HFFc6 (cell line): ENCODE data around the gene CORO1C. TPM values are rescaled to one million over a fixed set of nuclear protein-coding genes. Genes with fewer than 3 reads are reported as not detected.
"Not testable (repeated sequence)": the region's sequence is repeated elsewhere in the genome, so short reads cannot be mapped to it uniquely, and the experiment has no call there.

Experiments used
- DNase-seq: peaks from one replicate; pipeline ENCODE4 v3.0.0-alpha.2; 2018
- H3K27ac Mint-ChIP-seq: 2 replicates; pipeline ENCODE4 v1.8.0; 2020; ENCODE audit warnings: mild to moderate bottlenecking, mixed read lengths
- H3K27me3 Mint-ChIP-seq: 2 replicates; pipeline ENCODE4 v1.8.0; 2021; ENCODE audit warnings: mild to moderate bottlenecking, moderate library complexity, mixed read lengths; ENCODE audit not compliant: insufficient read depth
- H3K36me3 Mint-ChIP-seq: 2 replicates; pipeline ENCODE4 v1.8.0; 2021; ENCODE audit warnings: low read depth, mixed read lengths
- H3K4me1 Mint-ChIP-seq: 2 replicates; pipeline ENCODE4 v1.8.0; 2020; ENCODE audit warnings: low read depth, mixed read lengths
- H3K4me3 Mint-ChIP-seq: 2 replicates; pipeline ENCODE4 v1.8.0; 2020; ENCODE audit warnings: mild to moderate bottlenecking, moderate library complexity, mixed read lengths
- H3K9me3 Mint-ChIP-seq: 2 replicates; pipeline ENCODE4 v1.8.0; 2020; ENCODE audit warnings: mild to moderate bottlenecking, mixed read lengths
- CTCF ChIP-seq: fragments of 200-600 bp; sonication (generic); IDR thresholded peaks from 2 replicates; pipeline ENCODE4 v1.5.0; 2021; ENCODE audit warnings: antibody characterized with exemption, mild to moderate bottlenecking
- total RNA-seq, 6 experiments: library from RNA; stranded (reverse); fragmentation: NEBNext Ultra II Directional; extraction: Animal tissue kit (Norgen Biotek cat#: 25700); gene quantifications; 2 replicates in 1 of 6; 3 replicates in 5 of 6; pipeline ENCODE4 v1.2.3, GENCODE V29; 2021

Gene CORO1C
- total RNA-seq, 6 experiments from 2014 or later = 541 to 709 (median 649) TPM

DNA sequence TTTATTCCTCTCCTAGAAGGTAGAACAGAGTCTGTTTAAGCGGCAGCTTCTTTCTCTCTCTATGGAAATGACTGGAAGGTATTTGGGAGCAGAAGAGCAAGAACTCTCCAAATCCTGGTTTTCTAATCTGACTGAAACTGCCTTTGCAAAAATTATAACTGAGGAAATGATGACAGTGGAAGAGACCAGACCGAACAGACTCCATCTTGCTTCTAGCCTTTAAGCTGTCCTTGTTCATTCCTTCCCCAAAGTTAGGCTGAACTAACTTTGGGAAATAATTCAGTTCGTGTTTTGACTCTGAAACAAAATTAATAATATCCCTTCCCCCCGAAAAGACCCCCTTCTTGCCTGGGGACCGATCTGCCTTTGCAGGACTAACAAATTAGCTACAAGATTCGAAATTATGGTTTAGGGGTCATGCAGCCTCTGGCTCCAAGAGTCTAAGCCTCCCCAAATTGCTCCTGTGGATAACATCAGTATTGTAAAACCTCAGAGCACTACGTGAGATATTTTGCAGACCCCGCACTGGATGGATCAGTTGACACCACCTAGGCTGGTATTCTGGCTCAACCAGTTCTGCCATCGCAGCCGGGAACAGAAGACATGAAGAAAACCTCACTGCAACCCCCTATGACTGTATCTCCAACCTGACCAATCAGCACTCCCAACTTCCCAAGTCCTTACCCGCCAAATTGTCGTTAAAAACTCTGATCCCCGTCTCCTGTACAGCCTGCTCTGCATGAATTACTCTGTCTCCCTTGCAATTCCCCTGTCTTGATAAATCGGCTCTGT lies 111.8 kb downstream of the CORO1C start:
- no peak for DNase-seq
- Mint-ChIP-seq H3K27ac (no peak overlapping the region), H3K4me1 (peaks cover 30% of the 10 kb centered on the region), H3K4me3 (no peak overlapping the region), H3K36me3 (peaks cover 16% of the 10 kb centered on the region), H3K9me3 (peaks cover 6% of the 10 kb centered on the region; the same call in 1 of the 2 replicates), H3K27me3 (peaks cover 1% of the 10 kb centered on the region)
- TF ChIP-seq CTCF = no peak

DNA sequence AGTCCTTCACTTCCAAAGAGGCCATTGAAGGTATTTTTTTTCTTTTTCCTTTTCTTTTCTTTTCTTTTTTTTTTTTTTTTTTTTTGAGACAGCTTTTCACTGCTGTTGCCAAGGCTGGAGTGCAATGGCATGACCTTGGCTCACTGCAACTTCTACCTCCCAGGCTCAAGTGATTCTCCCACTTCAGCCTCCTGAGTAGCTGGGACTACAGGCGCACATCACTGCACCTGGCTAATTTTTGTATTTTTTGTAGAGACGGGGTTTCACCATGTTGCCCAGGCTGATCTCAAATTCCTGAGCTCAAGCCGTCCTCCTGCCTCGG lies 112.4 kb downstream of the CORO1C start:
- DNase-seq, H3K27me3 Mint-ChIP-seq, H3K9me3 Mint-ChIP-seq, H3K27ac Mint-ChIP-seq, H3K4me3 Mint-ChIP-seq: not testable (repeated sequence)
- Mint-ChIP-seq H3K4me1 (peaks cover 30% of the 10 kb centered on the region), H3K36me3 (peaks cover 16% of the 10 kb centered on the region)

- Mint-ChIP-seq H3K4me3 (no peak overlapping the region), H3K27me3 (no peaks in the 10 kb centered on the region; the same call in 1 of the 2 replicates), H3K36me3 (peaks cover 11% of the 10 kb centered on the region), H3K9me3 (peaks cover 6% of the 10 kb centered on the region; the same call in 1 of the 2 replicates), H3K27ac (no peak overlapping the region), H3K4me1 (peaks cover 35% of the 10 kb centered on the region)
- peak; percentile 100 for TF ChIP-seq CTCF
- DNase-seq = peak; percentile 67
These were observed 113.0 kb downstream of the CORO1C start for GRCh38 chr12:108618079-108618952.

DNA sequence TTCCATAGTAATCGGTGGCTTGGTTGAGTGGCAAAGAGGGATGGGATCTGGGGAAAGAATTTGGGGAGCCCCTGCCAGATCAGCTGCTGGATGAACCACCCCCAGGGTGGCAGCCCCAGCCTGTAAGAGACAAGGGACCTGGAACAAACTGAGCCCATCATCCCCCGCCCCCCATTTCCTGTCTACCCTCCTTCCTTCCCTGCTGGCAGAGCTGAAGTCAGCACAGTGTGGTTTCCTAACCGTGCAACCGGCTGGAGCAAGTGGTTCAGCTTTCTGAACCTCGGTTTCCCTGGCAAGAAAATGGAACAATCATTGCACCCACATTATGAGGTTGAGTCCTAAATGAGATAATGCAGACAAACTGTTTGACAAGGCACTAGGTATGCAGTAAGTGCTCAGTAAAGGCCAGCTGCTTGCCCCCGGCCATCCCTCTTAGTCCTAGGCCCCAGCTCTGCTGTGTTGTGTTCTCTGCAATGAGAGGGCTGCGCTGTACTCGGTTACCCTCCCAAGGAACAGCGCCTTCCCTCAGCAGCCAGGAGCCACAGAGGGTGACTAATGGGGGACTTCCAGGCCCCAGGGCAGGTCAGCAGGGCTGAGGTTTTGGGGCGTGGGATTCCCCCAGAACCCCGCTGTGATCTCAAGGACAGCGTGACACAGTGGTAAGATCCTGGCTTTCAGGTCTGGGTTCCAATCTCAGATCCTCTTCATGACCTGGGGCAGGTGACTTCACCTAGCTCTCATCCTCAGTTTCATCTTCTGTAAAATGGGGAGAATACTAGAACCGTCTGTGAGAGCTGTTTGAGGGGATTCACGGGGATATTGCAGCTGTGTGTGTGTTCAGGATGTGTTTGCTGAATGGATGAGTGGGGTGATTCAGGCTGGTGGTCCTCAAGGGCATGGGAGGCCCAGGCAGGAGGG lies 114.1 kb downstream of the CORO1C start:
- H3K27me3 Mint-ChIP-seq = no peaks in the 10 kb centered on the region; the same call in 1 of the 2 replicates
- H3K4me1 Mint-ChIP-seq = peaks cover 40% of the 10 kb centered on the region
- peaks cover 6% of the 10 kb centered on the region; the same call in 1 of the 2 replicates for H3K9me3 Mint-ChIP-seq
- no peak for DNase-seq
- H3K36me3 Mint-ChIP-seq = peaks cover 6% of the 10 kb centered on the region
- TF ChIP-seq CTCF = no peak
- H3K27ac Mint-ChIP-seq = peak overlapping the region; percentile 19
- H3K4me3 Mint-ChIP-seq = no peak overlapping the region

DNA sequence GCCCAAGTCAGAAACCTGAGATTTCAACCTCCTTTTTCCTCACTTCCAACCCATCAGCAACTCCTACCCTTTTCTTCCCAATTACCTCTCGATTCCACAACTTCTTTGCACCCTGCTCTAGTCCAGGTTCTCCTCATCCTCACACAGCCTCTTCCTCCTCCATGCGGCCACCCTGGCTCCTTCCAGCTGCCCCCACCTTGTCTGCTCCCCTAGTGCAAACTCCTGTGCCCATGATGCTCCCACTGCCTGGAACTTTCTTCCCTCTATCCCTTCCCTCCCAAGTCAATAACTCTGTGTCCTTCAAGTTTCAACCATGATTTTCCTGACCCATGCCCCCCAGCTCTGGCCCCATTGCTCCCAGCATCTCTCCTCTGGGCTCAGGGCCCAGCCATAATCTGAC lies 115.0 kb downstream of the CORO1C start:
- H3K36me3 Mint-ChIP-seq = peaks cover 12% of the 10 kb centered on the region
- no peak for DNase-seq
- peaks cover 6% of the 10 kb centered on the region; the same call in 1 of the 2 replicates for H3K9me3 Mint-ChIP-seq
- H3K27me3 Mint-ChIP-seq = no peaks in the 10 kb centered on the region; the same call in 1 of the 2 replicates
- peak overlapping the region; percentile 20 for H3K27ac Mint-ChIP-seq
- peaks cover 47% of the 10 kb centered on the region for H3K4me1 Mint-ChIP-seq
- no peak overlapping the region for H3K4me3 Mint-ChIP-seq
- TF ChIP-seq CTCF = no peak
